ENCODE results near the gene POLA1. TPM values are rescaled to one million over a fixed set of nuclear protein-coding genes. Genes with fewer than 3 reads are reported as not detected.

The POLA1 gene
- total and polyA plus RNA-seq, 2 donors (not counting 1 experiment from before 2014, with no cell fraction given): 3.0 to 16.3 TPM

GRCh38 chrX:24851289-24851688 lies 157.6 kb downstream of the POLA1 start:
- no peak overlapping the region for H3K4me3 Mint-ChIP-seq
- H3K4me3 ChIP-seq (ENCODE audit: control extremely low read depth in 1 of 5, extremely low read depth in 1 of 5, insufficient read depth in 1 of 5, low read depth in 2 of 5, low read length in 4 of 5): no peak overlapping the region
- no peaks in the 10 kb centered on the region for H3K4me1 ChIP-seq (ENCODE audit: control insufficient read depth in 2 of 2, insufficient read depth in 2 of 2, low read length in 2 of 2)
- no peaks in the 10 kb centered on the region for H4K20me1 ChIP-seq (ENCODE audit: control insufficient read depth, insufficient read depth, low read length, poor library complexity, severe bottlenecking)
- no peak overlapping the region for H3K27ac ChIP-seq (ENCODE audit: low read length in 2 of 2)
- CTCF ChIA-PET: no interaction called here
- H3K79me2 ChIP-seq (ENCODE audit: control insufficient read depth, insufficient read depth, low read length): no peaks in the 10 kb centered on the region
- no peaks in the 10 kb centered on the region for H3K27me3 Mint-ChIP-seq
- TF ChIP-seq EZH2 (IDR thresholded peaks at IDR 0.05; ENCODE audit: borderline replicate concordance, insufficient read depth, low read depth, low read length, poor library complexity, severe bottlenecking) (no peak), CTCF (IDR thresholded peaks at IDR 0.05) (no peak)
- H3K9ac ChIP-seq (ENCODE audit: low read length): no peak overlapping the region
- H2AFZ ChIP-seq (ENCODE audit: insufficient read depth, low read depth, low read length, poor library complexity, severe bottlenecking): no peak overlapping the region
- no peak overlapping the region for H3K4me2 ChIP-seq (replicated peaks; ENCODE audit: low read depth, low read length, poor library complexity, severe bottlenecking)
- no peak overlapping the region for H3K27ac Mint-ChIP-seq
- no peaks in the 10 kb centered on the region for H3K36me3 ChIP-seq (replicated peaks in 1 of 2; ENCODE audit: control extremely low read depth in 1 of 2, control insufficient read depth in 1 of 2, extremely low read depth in 1 of 2, insufficient read depth in 2 of 2, low read length in 1 of 2)
- H3K4me1 Mint-ChIP-seq: no peaks in the 10 kb centered on the region
- H3K9me3 Mint-ChIP-seq (ENCODE audit: insufficient read depth): no peaks in the 10 kb centered on the region
- intact Hi-C loops (cut with micrococcal nuclease): no loop called here
- POLR2A ChIA-PET: no interaction called here
- no peak for ATAC-seq (ENCODE audit: low read depth)
- 100% methylated on average over 5 of the region's 6 CpGs for WGBS (ENCODE audit: insufficient coverage)
- H3K9me3 ChIP-seq (ENCODE audit: control extremely low read depth in 1 of 3, control insufficient read depth in 2 of 3, insufficient read depth in 1 of 3, low read length in 2 of 3): no peaks in the 10 kb centered on the region
- no peaks in the 10 kb centered on the region for H3K27me3 ChIP-seq (replicated peaks in 1 of 4; ENCODE audit: control extremely low read depth in 1 of 4, control insufficient read depth in 3 of 4, insufficient read depth in 4 of 4, low read length in 3 of 4)
- DNase-seq: no peak

GRCh38 chrX:24851780-24852179 lies 158.1 kb downstream of the POLA1 start:
- no peaks in the 10 kb centered on the region for H3K36me3 ChIP-seq (replicated peaks in 1 of 2; ENCODE audit: control extremely low read depth in 1 of 2, control insufficient read depth in 1 of 2, extremely low read depth in 1 of 2, insufficient read depth in 2 of 2, low read length in 1 of 2)
- no peaks in the 10 kb centered on the region for H4K20me1 ChIP-seq (ENCODE audit: control insufficient read depth, insufficient read depth, low read length, poor library complexity, severe bottlenecking)

More at GRCh38 chrX:24851780-24852179, 158.1 kb downstream of the POLA1 start:
- ChIA-PET CTCF (no interaction called here), POLR2A (no interaction called here)
- Histone ChIP-seq H3K79me2 (ENCODE audit: control insufficient read depth, insufficient read depth, low read length) (no peaks in the 10 kb centered on the region), H3K4me2 (replicated peaks; ENCODE audit: low read depth, low read length, poor library complexity, severe bottlenecking) (no peak overlapping the region), H3K9me3 (ENCODE audit: control extremely low read depth in 1 of 3, control insufficient read depth in 2 of 3, insufficient read depth in 1 of 3, low read length in 2 of 3) (no peaks in the 10 kb centered on the region), H3K4me1 (ENCODE audit: control insufficient read depth in 2 of 2, insufficient read depth in 2 of 2, low read length in 2 of 2) (no peaks in the 10 kb centered on the region), H3K4me3 (ENCODE audit: control extremely low read depth in 1 of 5, extremely low read depth in 1 of 5, insufficient read depth in 1 of 5, low read depth in 2 of 5, low read length in 4 of 5) (no peak overlapping the region), H2AFZ (ENCODE audit: insufficient read depth, low read depth, low read length, poor library complexity, severe bottlenecking) (no peak overlapping the region), H3K27me3 (replicated peaks in 1 of 4; ENCODE audit: control extremely low read depth in 1 of 4, control insufficient read depth in 3 of 4, insufficient read depth in 4 of 4, low read length in 3 of 4) (no peaks in the 10 kb centered on the region), H3K27ac (ENCODE audit: low read length in 2 of 2) (no peak overlapping the region), H3K9ac (ENCODE audit: low read length) (no peak overlapping the region)
- intact Hi-C loops (cut with micrococcal nuclease): no loop called here
- TF ChIP-seq CTCF (IDR thresholded peaks at IDR 0.05) (no peak), EZH2 (IDR thresholded peaks at IDR 0.05; ENCODE audit: borderline replicate concordance, insufficient read depth, low read depth, low read length, poor library complexity, severe bottlenecking) (no peak)
- ATAC-seq (ENCODE audit: low read depth): no peak
- Mint-ChIP-seq H3K4me1 (no peaks in the 10 kb centered on the region), H3K9me3 (ENCODE audit: insufficient read depth) (no peaks in the 10 kb centered on the region), H3K27me3 (no peaks in the 10 kb centered on the region), H3K4me3 (no peak overlapping the region), H3K27ac (no peak overlapping the region)
- DNase-seq: no peak
- WGBS (ENCODE audit: insufficient coverage): 100% methylated on average over 3 of the region's 4 CpGs

All from B cell (primary cell).